ENCODE data around the gene GPC6. TPM values are rescaled to one million over a fixed set of nuclear protein-coding genes. Genes with fewer than 3 reads are reported as not detected.

GPC6 gene
- total RNA-seq, 4 donors from 2014 or later, result 2.7 to 5.7 (median 4.4) TPM

GRCh38 chr13:94366677-94367076 is 1140.1 kb downstream of the GPC6 start:
- H3K4me3 ChIP-seq, result no peak overlapping the region
- WGBS, result 92% methylated on average over 4 of the region's 4 CpGs
- H3K4me1 ChIP-seq, result no peaks in the 10 kb centered on the region
- H3K36me3 ChIP-seq, result no peaks in the 10 kb centered on the region
- no peak overlapping the region for H3K27ac ChIP-seq
- no peak for DNase-seq (ENCODE audit: low spot score in 2 of 2)
- H3K9me3 ChIP-seq, result no peaks in the 10 kb centered on the region
- no peaks in the 10 kb centered on the region for H3K27me3 ChIP-seq
- TF ChIP-seq POLR2A (IDR thresholded peaks at IDR 0.05), result no peak
- no peak for TF ChIP-seq POLR2AphosphoS5 (IDR thresholded peaks at IDR 0.05)
- no peak for TF ChIP-seq EP300 (IDR thresholded peaks at IDR 0.05)
- TF ChIP-seq CTCF (IDR thresholded peaks at IDR 0.05), result no peak

DNA sequence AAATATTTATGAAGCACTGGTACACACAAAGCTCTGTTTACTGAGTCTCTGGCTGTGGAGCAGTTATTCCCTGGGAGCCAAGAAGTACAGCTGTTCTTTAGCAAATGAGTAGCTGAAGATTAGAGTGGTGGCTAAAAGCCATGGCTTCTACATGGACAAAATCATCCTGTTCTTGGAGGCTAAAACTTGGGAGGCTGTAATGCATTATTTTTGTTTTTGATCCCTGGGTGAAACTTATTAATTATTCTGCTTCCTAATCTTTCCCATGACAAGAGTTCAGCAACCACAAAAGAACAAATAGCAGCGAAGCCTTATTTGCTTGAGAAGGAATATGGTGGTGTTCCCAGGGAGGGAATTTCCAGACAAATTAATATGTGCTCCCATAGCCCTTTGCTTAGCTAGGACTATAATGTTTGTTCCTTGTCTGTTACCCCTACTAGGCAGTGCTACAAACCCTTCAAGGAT is 1143.4 kb downstream of the GPC6 start:
- Histone ChIP-seq H3K4me3 (no peak overlapping the region), H3K27ac (no peak overlapping the region), H3K27me3 (no peaks in the 10 kb centered on the region), H3K36me3 (no peaks in the 10 kb centered on the region), H3K9me3 (no peaks in the 10 kb centered on the region), H3K4me1 (no peaks in the 10 kb centered on the region)
- WGBS, result 67% methylated on average over 1 of the region's 1 CpG
- DNase-seq (ENCODE audit: low spot score in 2 of 2), result no peak
- TF ChIP-seq POLR2A (IDR thresholded peaks at IDR 0.05) (no peak), EP300 (IDR thresholded peaks at IDR 0.05) (no peak), CTCF (IDR thresholded peaks at IDR 0.05) (no peak), POLR2AphosphoS5 (IDR thresholded peaks at IDR 0.05) (no peak)

GRCh38 chr13:94371855-94372254 is 1145.2 kb downstream of the GPC6 start:
- 92% methylated on average over 3 of the region's 3 CpGs for WGBS
- Histone ChIP-seq H3K4me1 (no peaks in the 10 kb centered on the region), H3K36me3 (no peaks in the 10 kb centered on the region), H3K9me3 (no peaks in the 10 kb centered on the region), H3K27ac (no peak overlapping the region), H3K4me3 (no peak overlapping the region), H3K27me3 (no peaks in the 10 kb centered on the region)
- no peak for DNase-seq (ENCODE audit: low spot score in 2 of 2)
- no peak for TF ChIP-seq POLR2A (IDR thresholded peaks at IDR 0.05)

GRCh38 chr13:94382517-94382916 is 1155.9 kb downstream of the GPC6 start:
- Histone ChIP-seq H3K36me3 (no peaks in the 10 kb centered on the region), H3K4me3 (no peak overlapping the region), H3K4me1 (no peaks in the 10 kb centered on the region), H3K27me3 (no peaks in the 10 kb centered on the region), H3K27ac (no peak overlapping the region), H3K9me3 (no peaks in the 10 kb centered on the region)
- TF ChIP-seq POLR2A (IDR thresholded peaks at IDR 0.05), result no peak
- TF ChIP-seq POLR2AphosphoS5 (IDR thresholded peaks at IDR 0.05), result no peak
- no peak for TF ChIP-seq EP300 (IDR thresholded peaks at IDR 0.05)
- TF ChIP-seq CTCF (IDR thresholded peaks at IDR 0.05), result no peak
- 63% methylated on average over 3 of the region's 3 CpGs for WGBS
- no peak for DNase-seq (ENCODE audit: low spot score in 2 of 2)

DNA sequence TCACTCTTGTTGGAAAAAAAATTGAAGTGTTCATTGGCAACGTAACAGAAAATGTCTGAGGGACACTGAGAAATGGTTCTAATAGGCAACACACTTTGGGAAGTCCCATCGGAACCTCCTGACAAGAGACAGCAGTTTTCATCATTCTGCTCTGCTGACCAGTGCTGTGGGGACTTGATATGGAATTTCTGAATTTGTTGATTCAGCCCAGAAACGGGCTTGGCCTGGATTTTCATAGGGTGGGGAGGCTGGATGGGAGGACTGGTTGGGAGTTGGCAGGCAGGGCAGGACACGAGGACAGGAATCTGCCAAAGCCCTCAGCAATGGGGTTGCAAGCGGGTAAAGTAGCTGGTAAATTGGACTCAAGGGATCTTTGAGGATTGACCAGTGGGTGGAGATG is 1156.4 kb downstream of the GPC6 start:
- Histone ChIP-seq H3K27ac (no peak overlapping the region), H3K9me3 (no peaks in the 10 kb centered on the region), H3K27me3 (no peaks in the 10 kb centered on the region), H3K4me1 (no peaks in the 10 kb centered on the region), H3K36me3 (no peaks in the 10 kb centered on the region), H3K4me3 (no peak overlapping the region)
- 70% methylated on average over 5 of the region's 5 CpGs for WGBS
- no peak for DNase-seq (ENCODE audit: low spot score in 2 of 2)
- no peak for TF ChIP-seq CTCF (IDR thresholded peaks at IDR 0.05)
- no peak for TF ChIP-seq POLR2A (IDR thresholded peaks at IDR 0.05)
- no peak for TF ChIP-seq POLR2AphosphoS5 (IDR thresholded peaks at IDR 0.05)

- no peaks in the 10 kb centered on the region for H3K36me3 ChIP-seq
- H3K9me3 ChIP-seq, result no peaks in the 10 kb centered on the region
- WGBS, result 82% methylated on average over 2 of the region's 2 CpGs
- no peak for TF ChIP-seq POLR2AphosphoS5 (IDR thresholded peaks at IDR 0.05)
- TF ChIP-seq POLR2A (IDR thresholded peaks at IDR 0.05), result no peak
- no peak for TF ChIP-seq EP300 (IDR thresholded peaks at IDR 0.05)
- no peak for TF ChIP-seq CTCF (IDR thresholded peaks at IDR 0.05)
- no peaks in the 10 kb centered on the region for H3K27me3 ChIP-seq
- DNase-seq (ENCODE audit: low spot score in 2 of 2), result no peak
- no peak overlapping the region for H3K4me3 ChIP-seq
- H3K4me1 ChIP-seq, result no peaks in the 10 kb centered on the region
- H3K27ac ChIP-seq, result no peak overlapping the region
These were observed 1157.8 kb downstream of the GPC6 start for GRCh38 chr13:94384231-94384905.

All from suprapubic skin (tissue), 4 donors.